Measurements from ENCODE around the gene VAMP4. TPM values are rescaled to one million over a fixed set of nuclear protein-coding genes. Genes with fewer than 3 reads are reported as not detected.

The VAMP4 gene
- total RNA-seq, 1 experiment from 2014 or later: 9.3 TPM

DNA sequence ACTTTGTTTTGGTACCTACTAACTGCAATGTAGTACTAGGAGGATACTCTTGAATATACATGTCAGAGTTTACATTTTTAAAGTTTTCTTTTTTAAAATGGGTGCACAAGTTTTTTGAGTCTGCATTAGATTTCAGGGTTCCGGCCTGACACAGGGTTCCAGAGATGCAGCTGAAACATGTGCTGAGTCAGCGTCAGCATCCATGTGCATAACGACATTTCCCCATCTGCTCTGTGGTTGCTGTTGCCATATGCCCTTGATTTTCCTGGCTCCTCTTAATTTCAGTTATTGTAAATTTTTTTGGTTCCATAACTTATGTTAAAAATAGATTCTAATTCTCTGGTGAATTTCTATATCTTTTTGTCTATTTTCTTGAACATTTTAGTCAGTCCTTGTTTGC, 27.3 kb upstream of the VAMP4 start:
- in situ Hi-C loops (cut with HindIII; ENCODE audit: low pct_unique_long_range_greater_than_20kb, low sequenced_read_pairs) (no loop called here), intact Hi-C loops (cut with micrococcal nuclease; ENCODE audit: unreplicated experiment) (no loop called here)
- ChIA-PET POLR2A (no interaction called here), CTCF (no interaction called here)
- TF ChIP-seq, protein P1, sequence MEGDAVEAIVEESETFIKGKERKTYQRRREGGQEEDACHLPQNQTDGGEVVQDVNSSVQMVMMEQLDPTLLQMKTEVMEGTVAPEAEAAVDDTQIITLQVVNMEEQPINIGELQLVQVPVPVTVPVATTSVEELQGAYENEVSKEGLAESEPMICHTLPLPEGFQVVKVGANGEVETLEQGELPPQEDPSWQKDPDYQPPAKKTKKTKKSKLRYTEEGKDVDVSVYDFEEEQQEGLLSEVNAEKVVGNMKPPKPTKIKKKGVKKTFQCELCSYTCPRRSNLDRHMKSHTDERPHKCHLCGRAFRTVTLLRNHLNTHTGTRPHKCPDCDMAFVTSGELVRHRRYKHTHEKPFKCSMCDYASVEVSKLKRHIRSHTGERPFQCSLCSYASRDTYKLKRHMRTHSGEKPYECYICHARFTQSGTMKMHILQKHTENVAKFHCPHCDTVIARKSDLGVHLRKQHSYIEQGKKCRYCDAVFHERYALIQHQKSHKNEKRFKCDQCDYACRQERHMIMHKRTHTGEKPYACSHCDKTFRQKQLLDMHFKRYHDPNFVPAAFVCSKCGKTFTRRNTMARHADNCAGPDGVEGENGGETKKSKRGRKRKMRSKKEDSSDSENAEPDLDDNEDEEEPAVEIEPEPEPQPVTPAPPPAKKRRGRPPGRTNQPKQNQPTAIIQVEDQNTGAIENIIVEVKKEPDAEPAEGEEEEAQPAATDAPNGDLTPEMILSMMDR (IDR thresholded peaks at IDR 0.05): no peak
- TF ChIP-seq, protein P2, sequence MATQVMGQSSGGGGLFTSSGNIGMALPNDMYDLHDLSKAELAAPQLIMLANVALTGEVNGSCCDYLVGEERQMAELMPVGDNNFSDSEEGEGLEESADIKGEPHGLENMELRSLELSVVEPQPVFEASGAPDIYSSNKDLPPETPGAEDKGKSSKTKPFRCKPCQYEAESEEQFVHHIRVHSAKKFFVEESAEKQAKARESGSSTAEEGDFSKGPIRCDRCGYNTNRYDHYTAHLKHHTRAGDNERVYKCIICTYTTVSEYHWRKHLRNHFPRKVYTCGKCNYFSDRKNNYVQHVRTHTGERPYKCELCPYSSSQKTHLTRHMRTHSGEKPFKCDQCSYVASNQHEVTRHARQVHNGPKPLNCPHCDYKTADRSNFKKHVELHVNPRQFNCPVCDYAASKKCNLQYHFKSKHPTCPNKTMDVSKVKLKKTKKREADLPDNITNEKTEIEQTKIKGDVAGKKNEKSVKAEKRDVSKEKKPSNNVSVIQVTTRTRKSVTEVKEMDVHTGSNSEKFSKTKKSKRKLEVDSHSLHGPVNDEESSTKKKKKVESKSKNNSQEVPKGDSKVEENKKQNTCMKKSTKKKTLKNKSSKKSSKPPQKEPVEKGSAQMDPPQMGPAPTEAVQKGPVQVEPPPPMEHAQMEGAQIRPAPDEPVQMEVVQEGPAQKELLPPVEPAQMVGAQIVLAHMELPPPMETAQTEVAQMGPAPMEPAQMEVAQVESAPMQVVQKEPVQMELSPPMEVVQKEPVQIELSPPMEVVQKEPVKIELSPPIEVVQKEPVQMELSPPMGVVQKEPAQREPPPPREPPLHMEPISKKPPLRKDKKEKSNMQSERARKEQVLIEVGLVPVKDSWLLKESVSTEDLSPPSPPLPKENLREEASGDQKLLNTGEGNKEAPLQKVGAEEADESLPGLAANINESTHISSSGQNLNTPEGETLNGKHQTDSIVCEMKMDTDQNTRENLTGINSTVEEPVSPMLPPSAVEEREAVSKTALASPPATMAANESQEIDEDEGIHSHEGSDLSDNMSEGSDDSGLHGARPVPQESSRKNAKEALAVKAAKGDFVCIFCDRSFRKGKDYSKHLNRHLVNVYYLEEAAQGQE (IDR thresholded peaks at IDR 0.05; ENCODE audit: insufficient read depth in 1 of 2, low read depth in 2 of 2, low read length in 1 of 2): no peak
- TF ChIP-seq SIN3A (IDR thresholded peaks at IDR 0.05; ENCODE audit: borderline replicate concordance, insufficient read depth, low read depth, low read length): no peak
- no peak for TF ChIP-seq POLR2AphosphoS5 (IDR thresholded peaks at IDR 0.05; ENCODE audit: low read depth, low read length)
- no peak for TF ChIP-seq TCF7L2 (IDR thresholded peaks at IDR 0.05; ENCODE audit: low read depth, low read length)
- no peak for DNase-seq (ENCODE audit: low read depth, low spot score)
- no TSS peak for BruUV-seq (replicated peaks)
- no peak overlapping the region for H3K27ac ChIP-seq (ENCODE audit: low read length)
- no peaks in the 10 kb centered on the region for H3K4me1 ChIP-seq (ENCODE audit: control insufficient read depth, insufficient read depth, low read length)
- no peaks in the 10 kb centered on the region for H3K36me3 ChIP-seq (ENCODE audit: control insufficient read depth, insufficient read depth, low read length)
- H3K27me3 ChIP-seq (ENCODE audit: control insufficient read depth, insufficient read depth, low read length): no peaks in the 10 kb centered on the region
- H3K9me3 ChIP-seq (ENCODE audit: control insufficient read depth, insufficient read depth, low read depth, low read length): no peaks in the 10 kb centered on the region
- no peak overlapping the region for H3K4me3 ChIP-seq (ENCODE audit: low read depth in 2 of 2, low read length in 2 of 2)
- no peak for ATAC-seq

DNA sequence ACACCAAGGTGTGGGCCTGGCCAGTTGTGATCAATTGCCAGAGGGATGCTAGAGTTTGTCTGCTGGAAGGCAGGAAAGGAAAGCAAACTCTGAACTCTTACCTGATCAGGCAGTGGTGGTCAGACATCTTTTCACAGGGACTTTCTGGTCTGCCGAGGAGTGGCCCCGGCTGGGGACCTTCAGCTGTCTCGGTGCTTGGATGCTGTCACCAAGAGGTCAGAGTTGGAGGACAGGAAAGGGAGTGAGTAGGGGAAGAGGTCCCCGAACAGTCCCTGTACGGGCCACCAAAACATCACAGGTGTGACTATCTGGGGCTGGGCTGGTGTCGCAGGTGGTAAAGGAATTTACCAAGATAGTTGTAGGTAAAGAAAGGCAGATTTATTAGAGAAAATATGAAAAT, 21.9 kb upstream of the VAMP4 start:
- no peak for TF ChIP-seq SIN3A (IDR thresholded peaks at IDR 0.05; ENCODE audit: borderline replicate concordance, insufficient read depth, low read depth, low read length)
- TF ChIP-seq, protein P1 (IDR thresholded peaks at IDR 0.05): no peak
- TF ChIP-seq POLR2AphosphoS5 (IDR thresholded peaks at IDR 0.05; ENCODE audit: low read depth, low read length): no peak
- TF ChIP-seq TCF7L2 (IDR thresholded peaks at IDR 0.05; ENCODE audit: low read depth, low read length): no peak
- TF ChIP-seq, protein P2 (IDR thresholded peaks at IDR 0.05; ENCODE audit: insufficient read depth in 1 of 2, low read depth in 2 of 2, low read length in 1 of 2): no peak
- Histone ChIP-seq H3K27ac (ENCODE audit: low read length) (no peak overlapping the region), H3K4me1 (ENCODE audit: control insufficient read depth, insufficient read depth, low read length) (no peaks in the 10 kb centered on the region), H3K9me3 (ENCODE audit: control insufficient read depth, insufficient read depth, low read depth, low read length) (no peaks in the 10 kb centered on the region), H3K36me3 (ENCODE audit: control insufficient read depth, insufficient read depth, low read length) (no peaks in the 10 kb centered on the region), H3K27me3 (ENCODE audit: control insufficient read depth, insufficient read depth, low read length) (no peaks in the 10 kb centered on the region), H3K4me3 (ENCODE audit: low read depth in 2 of 2, low read length in 2 of 2) (no peak overlapping the region)
- no TSS peak for BruUV-seq (replicated peaks)
- DNase-seq (ENCODE audit: low read depth, low spot score) (no peak), ATAC-seq (no peak)
- ChIA-PET POLR2A (no interaction called here), CTCF (no interaction called here)
- in situ Hi-C loops (cut with HindIII; ENCODE audit: low pct_unique_long_range_greater_than_20kb, low sequenced_read_pairs) (no loop called here), intact Hi-C loops (cut with micrococcal nuclease; ENCODE audit: unreplicated experiment) (no loop called here)
